HT-29 (cell line): ENCODE measurements around the gene ADAM19. TPM values are rescaled to one million over a fixed set of nuclear protein-coding genes. Genes with fewer than 3 reads are reported as not detected.

Experiments
- DNase-seq: peaks from one replicate; pipeline ENCODE4 v3.0.0-alpha.2; 2015; ENCODE audit warnings: low spot score
- total RNA-seq: library from RNA; depleted of rRNA; stranded (reverse); fragments of >200 nt; shearing (Covaris generic); gene quantifications from 2 replicates; pipeline ENCODE4 v1.2.3, GENCODE V29; 2014; rRNA removed

ADAM19 gene, protein sequence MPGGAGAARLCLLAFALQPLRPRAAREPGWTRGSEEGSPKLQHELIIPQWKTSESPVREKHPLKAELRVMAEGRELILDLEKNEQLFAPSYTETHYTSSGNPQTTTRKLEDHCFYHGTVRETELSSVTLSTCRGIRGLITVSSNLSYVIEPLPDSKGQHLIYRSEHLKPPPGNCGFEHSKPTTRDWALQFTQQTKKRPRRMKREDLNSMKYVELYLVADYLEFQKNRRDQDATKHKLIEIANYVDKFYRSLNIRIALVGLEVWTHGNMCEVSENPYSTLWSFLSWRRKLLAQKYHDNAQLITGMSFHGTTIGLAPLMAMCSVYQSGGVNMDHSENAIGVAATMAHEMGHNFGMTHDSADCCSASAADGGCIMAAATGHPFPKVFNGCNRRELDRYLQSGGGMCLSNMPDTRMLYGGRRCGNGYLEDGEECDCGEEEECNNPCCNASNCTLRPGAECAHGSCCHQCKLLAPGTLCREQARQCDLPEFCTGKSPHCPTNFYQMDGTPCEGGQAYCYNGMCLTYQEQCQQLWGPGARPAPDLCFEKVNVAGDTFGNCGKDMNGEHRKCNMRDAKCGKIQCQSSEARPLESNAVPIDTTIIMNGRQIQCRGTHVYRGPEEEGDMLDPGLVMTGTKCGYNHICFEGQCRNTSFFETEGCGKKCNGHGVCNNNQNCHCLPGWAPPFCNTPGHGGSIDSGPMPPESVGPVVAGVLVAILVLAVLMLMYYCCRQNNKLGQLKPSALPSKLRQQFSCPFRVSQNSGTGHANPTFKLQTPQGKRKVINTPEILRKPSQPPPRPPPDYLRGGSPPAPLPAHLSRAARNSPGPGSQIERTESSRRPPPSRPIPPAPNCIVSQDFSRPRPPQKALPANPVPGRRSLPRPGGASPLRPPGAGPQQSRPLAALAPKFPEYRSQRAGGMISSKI
- total RNA-seq: 9.3 and 11.2 TPM in 2 replicates

DNA sequence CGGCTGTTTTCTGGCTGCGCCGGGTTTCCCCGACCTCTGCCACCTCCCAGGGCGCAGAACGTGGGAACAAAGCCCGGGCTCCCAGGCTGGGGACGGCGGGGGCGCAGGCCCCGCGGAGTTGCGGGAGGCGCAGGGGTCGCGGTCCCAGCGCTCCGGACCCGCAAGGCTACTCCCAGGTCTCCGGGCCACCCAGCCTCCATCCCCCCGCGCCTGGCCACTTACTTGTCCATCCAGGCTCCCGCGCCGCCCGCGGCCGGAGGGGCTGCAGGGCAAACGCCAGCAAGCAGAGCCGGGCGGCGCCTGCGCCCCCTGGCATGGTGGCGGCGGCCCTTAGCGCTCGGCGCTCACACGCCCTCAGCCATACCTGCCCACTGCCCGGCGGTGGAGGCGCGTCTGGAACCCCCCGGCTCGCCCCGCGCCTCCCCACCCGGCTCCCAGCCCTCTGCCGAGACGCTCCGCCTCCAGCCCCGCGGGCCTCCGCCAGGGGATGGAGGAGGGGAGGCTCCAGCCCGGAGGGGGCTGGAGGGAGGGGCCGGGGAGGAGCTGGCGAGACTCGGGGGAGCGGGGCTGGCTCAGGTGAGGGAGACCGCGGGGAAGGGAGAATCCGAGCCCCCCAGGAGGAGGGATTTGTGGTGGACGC, at the start of gene ADAM19:
Gene ADAM19 (minus strand): TSS at position 395 of the 640 bp plus-strand sequence. CDS start 79 bp downstream, at position 316.
- peak; percentile 16 for DNase-seq

DNA sequence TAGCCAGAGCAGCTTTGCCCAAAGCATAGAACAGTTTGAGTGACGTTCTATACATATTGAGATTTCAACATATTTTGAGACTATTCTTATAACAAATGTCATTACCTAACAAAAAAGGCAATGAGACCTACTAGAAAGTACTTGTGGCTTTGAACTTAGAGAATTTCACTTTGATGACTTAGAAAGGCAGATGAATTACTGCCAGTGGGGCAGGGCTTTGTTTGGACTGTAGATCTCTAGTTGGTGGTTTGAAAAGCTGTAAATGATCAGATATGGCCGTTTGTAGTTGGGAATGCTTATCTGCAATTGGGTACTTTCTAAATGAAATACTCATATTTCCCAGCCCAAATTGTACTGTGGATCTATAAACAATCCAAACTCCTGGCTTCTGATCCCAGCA, 48.6 kb upstream of the ADAM19 start:
- DNase-seq: no peak

DNA sequence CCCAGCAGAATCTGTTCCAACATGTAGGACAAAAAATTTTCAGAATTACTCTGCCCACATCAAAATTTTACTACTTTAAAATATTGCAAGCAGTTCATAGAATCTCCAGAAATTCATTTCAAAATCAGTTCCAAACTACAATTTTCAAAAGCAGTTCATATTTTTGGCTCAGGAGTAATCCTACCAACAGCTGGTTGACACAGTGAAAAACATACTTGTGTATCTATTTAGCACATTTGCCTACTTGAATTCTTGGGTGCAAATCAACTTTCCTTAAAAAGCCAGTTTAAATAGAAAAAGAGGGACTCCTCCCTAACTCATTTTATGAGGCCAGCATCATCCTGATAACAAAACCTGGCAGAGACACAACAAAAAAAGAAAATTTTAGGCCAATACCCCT, 45.2 kb upstream of the ADAM19 start:
- no peak for DNase-seq

DNA sequence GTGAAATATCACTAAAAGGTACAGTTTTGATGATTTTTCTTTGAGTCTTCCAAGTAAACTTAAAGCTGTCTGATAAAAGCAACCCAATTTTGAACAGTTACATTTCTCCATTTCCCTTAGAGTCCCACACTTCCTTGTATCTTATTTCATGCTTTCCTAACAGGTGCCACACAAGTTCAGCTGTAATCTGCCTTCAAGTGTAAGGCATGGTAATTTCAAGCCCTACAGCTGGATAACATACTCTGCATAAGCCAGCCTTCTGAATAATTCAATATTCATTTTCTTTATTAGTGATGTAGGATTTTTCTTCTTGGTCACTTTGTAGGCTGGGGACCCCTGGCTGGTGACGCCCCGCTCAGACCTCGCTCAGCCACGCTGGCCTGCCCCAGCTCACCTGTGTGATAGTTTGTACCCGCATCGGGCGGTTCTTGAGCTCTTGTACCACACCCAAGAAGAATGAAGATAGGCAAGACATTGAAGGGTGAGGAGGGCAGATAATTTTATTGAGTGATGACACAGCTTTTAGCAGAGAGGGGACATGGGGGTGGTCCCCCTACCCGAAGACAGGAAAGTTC, 42.7 kb upstream of the ADAM19 start:
- DNase-seq: no peak

DNA sequence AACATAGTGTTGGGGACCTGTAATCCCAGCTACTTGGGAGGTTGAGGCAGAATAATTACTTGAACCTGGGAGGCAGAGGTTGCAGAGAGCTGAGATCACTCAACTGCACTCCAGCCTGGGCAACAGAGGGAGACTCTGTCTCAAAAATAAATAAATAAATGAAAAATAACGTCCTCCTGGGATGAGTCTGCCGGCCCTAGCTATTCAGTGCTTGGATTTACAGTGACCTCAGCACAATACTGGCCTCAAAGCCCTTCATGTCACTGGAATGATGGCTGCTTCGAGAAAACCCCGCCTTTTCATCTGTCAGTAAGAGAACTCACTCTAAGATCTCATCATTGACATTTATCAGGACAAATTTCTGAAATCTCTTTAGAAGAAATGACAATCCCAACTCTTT, 41.2 kb upstream of the ADAM19 start:
- no peak for DNase-seq

DNA sequence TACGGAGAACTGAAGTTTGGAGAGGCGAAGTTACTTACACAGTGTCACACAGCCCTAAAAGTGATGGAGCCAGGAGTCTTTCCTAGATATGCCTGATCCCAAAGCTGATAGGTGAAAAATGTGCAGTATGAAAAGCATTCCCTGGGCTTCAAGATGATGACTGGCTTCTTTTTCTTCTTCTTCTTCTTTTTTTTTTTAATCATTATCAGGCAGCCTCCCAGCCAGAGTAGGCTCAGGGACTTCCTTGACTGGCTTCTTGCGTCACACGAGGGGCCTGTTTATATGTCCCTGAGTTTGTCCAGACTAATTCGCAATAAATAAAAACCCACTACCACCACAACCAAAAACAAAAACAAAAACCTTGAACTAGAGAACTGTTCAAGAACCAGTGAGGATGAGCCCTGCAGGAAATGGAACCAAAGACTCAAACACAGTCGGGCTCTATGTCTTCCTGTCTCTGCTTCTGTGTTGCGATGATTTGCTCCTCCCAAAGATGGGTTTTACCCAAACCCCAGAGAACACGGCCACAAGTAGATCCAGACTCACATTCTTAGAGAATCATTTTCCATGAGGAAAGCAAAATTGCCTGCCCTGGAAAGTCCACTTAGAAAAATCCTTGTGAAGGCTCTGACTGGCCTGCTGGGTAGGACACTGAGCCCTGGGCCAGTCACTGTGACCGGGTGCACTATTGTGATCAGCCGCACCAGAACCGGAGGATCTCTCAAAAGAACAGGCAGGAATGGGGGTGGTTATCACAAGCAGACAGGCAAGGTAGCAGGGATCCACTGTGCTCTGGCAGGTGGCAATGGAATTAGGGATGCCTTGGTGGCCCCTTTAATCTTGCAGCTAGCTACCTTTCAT, 38.0 kb upstream of the ADAM19 start:
- DNase-seq: no peak

DNA sequence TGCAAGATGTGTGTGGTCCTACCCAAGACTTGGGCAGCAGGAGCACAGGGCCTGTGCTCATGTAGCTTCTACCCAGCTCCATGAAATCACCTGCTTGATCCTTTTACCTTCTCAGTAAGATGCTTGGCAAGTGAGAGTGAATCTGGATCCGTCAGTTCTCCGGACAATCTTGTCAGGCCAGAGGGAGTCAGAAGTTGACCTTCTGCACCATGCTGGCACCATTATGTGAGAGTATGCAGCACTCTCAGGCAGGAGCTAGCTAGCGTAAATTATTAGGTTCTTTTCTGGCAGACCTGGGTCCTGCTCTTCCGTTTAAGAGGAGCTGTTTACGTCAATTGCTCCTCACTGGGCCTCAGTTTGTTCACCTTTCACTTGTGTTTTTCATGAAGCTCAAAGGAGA, 37.0 kb upstream of the ADAM19 start:
- no peak for DNase-seq

DNA sequence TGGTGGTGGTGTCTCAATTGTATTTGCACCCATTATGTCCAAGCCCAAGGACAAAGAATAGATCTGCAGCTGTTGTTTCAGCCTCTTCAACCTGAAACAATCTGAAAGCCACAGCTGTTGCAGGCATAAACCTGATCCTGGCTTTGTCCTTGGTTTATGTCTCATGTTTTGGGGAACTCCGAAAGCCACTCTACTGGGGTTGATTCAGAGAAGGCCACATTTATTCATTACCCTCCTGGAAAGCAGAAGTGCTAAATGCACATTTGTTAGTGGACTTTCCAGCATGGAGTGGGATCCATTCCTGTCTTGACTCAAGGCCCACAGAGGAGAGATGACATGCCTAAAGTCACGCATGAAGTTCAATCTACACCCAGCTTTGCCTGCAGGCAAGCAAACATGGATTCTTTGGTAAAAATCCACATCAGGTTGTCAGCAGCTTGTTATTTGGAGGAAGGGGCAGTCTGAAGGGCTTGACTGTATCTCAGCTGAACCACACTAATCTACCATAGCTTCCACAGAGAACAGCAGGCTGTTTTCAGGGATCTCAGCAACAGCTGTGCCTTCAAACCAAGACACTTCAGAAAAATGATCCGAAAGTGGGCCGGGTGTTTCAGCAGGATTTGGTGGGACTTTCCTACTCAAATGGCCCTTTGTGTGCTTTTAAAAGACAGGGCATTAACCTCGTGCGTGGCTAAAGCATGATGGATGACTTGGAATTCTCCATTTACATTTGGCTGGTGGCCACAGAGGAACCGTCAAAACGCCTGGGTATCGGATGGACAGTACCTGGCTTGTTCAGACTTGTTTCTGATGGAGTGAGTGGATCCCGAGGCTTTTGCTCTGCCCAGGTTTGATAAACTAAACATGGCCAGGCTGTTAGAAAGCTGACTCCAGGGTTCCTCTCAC, 36.2 kb upstream of the ADAM19 start:
- no peak for DNase-seq

DNA sequence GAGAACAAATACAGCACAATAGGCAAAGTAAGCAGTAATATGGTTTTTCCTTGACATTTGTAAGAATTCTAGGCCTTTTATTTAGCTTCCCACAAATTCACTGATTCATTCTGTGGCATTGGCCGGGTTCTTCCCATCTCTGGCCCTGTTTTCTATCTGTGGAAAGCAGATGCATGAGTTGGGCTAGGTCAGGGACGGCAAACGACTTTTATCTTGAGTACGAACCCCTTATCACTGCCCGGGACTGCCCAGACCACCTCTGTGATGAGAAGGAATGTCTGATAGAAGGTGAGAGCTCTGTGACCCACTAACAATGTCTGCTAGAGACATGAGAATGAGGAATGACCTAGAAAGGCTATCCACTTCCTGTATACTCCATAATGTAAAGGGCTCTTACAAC, 35.4 kb upstream of the ADAM19 start:
- no peak for DNase-seq

DNA sequence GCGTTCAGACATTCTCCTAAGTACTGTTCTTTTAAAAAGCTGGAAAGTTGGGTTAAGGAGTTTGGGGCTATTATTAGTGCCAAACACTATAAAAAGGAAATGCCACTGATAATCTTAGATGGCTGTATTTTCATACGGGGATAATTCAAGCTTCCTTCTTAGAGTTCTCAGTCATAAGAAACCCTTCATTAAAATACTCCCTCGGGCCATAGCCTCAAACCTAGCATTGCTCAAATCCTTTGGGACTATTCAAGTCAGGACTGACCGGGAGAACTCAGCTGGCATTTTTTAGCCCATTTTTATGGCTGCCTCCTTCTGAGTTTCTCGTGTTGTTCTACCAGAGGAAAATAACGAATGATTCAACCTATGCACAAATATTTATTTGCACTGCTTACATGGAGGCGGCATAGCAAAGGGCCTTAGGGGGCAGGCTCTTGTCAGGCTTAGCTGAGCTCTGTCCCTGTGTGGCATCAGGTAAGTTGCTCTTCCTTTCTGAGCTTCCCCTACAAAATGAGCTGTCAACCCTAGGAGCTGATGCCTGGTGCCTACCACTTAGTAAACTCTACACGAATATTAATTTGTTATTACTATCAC, 33.5 kb upstream of the ADAM19 start:
- DNase-seq: peak; percentile 11

DNA sequence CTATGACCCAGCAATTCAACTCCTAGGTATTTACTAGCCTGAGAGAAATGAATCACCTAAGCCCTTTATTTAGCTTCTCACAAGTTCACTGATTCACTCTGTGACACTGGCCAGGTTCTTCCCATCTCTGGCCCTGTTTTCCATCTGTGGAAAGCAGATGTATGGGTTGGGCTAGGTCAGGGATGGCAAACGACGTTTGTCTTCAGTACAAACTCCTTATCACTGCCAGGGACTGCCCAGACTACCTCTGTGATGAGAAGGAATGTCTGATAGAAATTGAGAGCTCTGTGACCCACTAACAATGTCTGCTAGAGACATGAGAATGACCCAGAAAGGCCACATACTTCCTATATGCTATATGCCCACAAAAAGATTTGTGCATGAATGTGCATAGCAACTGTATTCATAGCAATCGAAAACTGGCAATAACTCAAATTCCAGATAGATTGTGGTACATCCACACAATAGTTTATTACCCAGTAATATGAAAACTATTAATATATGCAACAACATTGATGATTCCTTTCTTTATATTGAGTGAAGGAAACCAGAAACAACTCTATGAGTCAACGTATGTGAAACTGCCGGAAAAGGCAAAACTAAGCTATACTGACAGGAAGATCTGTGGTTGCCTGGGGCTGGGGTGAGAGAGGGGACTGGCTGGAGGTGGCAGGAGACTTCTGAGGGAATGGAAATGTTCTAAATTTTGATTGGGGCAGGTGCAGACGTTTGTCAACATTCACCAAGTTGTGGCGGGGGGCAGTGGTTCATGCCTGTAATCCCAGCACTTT, 32.0 kb upstream of the ADAM19 start:
- peak; percentile 79 for DNase-seq

DNA sequence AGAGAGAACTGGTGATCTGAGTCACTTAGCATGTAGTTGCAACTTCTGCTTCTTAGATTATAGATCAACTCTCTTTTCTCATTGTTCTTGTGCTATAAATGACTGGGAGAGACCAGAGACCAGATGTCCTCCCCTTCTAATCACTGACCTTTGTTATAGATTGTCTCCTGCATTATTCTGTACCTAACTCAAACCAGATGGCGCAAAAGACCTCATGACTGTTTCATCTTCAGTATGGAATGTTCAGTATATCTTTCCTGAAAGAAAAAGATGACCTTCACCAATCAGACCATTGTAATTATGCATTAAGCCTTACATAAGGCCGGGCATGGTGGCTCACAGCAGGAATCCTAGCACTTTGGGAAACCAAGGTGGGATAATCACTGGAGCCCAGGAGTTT, 30.5 kb upstream of the ADAM19 start:
- DNase-seq: no peak

DNA sequence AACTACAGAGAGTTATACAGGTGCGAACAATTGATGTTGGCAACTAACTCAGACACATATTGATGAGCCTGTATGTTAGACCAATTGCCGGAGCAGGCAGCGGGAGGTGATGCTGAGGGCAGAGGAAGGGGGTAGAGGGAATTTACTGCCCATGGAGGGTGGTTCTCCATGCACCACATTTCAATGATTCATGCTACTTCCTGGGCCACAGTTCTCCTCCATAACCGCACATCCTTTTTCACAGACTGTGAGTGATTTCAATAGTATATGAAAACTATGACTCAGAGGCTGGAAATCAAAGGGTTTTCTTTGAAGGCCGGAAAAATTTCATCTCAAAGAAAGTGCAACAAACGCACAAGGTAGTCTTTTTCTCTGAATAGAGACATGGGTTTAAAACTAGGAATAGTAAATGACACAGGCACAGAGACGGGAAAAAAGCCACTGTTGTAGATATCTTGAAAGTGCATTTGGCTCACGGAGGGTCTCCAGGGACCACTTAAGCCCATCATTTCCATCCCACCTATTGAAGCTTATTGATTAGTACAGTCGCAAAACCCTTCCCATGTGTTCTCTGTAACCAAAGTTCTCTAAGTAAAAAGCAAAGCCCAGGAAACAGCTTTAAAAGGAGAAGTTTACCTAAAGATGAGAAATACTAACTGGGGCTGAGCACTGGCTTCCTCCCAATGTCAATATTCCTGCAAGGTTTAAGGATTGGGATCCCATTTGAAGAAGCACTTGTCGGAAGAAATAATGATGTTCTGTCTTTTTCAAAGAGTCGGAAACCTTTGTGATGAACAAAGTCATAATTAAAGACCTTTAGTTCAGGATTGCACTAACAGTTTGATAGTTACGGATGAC, 28.0 kb upstream of the ADAM19 start:
- DNase-seq: peak; percentile 80

DNA sequence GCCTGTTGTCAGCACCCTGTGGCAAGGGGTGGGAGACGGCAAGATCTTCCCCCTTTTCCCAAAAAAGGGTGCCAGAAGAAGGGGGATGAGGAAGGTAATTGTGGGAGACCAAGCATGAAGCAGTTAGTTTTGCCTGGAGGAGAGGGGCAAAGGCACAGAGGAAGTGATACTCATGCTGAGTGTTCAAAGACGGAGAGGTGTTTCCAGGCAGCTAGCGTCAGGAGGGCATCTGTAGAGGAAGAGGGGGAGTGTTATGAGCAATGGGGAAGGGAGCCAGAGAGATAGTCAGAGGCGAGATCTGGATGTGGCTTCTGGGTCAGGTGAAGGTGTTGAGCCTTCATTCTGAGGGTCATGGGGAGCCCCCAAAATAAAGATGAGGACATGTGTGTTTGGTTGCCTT, 26.9 kb upstream of the ADAM19 start:
- DNase-seq: no peak

DNA sequence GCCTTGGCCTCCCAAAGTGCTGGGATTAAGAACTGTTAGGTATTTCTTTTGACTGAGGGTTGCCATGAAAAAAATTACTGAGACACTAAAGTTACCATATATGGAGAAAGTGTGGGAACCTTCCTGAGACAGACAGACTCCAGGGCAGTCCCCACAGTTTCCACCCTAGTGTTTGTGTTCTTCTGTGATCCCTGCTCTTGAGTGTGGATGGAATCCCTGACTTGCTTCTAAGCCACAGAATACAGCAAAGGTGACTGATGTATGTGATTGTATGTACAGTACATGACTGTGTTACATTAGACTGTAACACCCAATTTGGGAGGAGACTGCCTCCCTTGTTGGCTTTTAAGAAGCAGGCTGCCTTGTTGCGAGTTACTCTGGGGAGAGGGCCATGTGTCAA, 24.7 kb upstream of the ADAM19 start:
- DNase-seq: no peak

DNA sequence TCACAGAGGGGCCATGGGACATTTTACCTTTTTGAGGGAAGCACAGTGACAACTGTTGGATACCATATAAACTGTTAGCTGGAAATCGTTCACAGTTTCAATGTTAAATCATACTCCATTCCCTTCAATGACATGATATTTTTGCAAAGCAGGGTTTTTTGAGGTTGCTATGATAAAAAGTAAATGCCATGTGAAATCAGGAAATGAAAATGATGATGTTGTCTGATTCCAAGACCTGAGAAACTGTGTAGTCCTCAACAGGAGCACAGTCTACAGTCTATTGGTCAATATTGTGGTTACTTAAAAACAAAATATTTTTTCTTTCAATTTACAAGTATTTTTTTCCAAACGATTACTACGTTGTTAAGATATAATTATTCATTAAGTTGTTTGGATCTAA, 24.0 kb upstream of the ADAM19 start:
- no peak for DNase-seq

DNA sequence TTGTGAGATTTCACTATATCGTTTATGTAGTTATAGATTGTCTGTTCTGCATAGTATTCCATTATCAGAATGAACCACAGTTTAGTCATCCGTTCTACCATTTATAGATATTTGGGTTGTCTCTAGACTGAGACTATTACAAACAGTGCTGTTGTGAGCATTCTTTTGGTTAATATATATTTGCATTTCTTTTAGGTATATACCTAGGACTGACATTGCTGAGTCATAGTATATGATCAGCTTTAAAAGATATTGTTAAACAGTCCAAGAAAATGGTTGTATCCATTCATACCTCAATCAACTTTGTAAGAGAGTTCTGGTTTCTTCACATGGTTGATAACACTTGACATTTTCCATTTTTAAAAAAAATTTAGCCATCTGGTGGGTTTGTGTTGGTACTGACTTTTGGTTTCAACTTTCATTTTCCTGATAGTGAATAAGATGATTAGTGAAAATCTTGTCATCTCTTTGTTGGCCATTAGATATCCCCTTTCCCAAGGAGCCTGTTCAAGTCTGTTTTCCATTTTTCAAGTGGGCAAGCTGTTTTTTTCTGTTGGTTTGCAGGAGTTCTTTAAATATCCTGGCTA, 22.9 kb upstream of the ADAM19 start:
- no peak for DNase-seq
